ENCODE results near the gene SLFN12L.
"Not testable (repeated sequence)": the region's sequence is repeated elsewhere in the genome, so short reads cannot be mapped to it uniquely, and the experiment has no call there.

Gene SLFN12L

DNA sequence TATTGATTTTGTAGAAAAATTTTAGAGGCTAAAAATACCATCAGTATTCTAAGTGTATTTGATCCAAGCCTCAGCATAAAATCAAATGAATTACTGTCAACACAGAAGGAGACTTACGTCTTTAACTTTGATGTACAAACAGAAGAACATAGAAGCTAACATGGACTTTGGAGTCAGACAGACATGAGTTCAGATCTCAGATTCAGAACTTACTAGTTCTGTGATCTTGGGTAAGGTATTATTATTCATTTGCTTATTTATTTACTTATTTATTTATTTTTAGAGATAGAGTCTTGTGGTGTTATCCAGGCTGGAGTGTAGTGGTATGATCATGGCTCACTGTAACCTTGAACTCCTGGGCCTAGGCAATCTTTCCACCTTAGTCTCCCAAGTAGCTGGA lies 4.0 kb upstream of the SLFN12L start:
- DNase-seq: no peak

DNA sequence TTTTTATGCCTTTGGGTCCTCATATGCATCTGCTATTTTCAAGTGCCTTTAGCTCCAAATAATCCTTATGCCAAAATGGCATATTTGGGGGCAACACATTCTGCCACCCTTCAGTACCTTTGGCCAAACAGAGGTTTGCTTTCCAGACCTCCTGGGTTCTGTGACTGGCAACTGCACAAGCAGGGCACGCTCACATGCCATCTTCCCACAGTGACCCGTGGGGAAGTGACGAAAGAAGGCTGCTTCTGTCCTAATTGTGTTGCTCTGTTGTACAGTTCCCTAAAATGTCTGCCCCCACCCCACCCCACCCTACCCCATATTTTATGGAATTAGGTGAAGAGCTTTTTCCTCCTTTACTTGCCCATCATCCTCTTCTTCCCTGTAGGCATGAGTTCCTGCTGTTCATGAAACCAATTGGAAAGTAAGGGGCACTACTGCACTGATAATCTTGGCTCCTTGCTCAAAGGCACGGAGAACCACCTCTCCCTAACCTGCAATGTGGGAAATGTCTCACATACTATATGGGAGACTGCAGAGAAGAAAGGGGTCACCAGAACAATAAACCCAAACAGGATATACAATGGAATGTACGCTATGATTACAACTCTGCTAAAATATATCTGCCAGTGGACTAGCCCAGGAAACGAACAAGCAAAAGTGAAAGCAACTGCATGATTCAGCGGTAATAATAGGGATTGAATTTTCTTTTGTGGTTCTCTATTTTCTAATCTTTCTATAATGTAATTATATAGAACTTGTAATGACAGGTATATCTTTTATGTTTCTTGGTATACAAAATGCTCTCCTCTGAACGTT lies 3.3 kb upstream of the SLFN12L start:
- peak; percentile 30 to 45 for DNase-seq

- no peak for DNase-seq
Observed at GRCh38 chr17:35539659-35540026, 2.2 kb upstream of the SLFN12L start.

DNA sequence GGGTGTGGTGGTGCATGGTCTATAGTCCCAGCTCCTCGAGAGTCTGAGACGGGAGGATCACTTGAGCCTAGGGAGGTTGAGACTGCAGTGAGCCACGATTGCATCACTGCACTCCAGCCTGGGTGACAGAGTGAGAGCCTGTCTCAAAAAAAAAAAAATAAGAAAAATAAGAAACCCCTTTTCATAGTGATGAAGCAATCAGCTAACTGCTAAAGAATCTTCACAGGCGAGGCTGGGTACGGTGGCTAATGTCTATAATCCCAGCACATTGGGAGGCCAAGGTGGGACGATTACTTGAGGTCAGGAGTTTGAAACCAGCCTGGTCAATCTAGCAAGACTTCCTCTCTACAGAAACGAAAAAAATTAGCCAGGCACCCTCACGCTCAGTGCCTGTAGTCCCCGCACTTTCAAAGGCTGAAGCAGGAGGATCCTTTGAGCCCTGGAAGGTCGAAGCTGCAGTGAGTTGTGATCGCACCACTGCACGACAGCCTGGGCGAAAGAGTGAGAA lies 760 bp downstream of the SLFN12L start:
- peak in 1 of 2 experiments; percentile 27 for DNase-seq

- not testable (repeated sequence) for DNase-seq
Observed at GRCh38 chr17:35535406-35535805, 2.1 kb downstream of the SLFN12L start.

- no peak for DNase-seq
Observed at GRCh38 chr17:35534576-35535093, 2.8 kb downstream of the SLFN12L start.

- no peak for DNase-seq
Observed at GRCh38 chr17:35531160-35531559, 6.3 kb downstream of the SLFN12L start.

DNA sequence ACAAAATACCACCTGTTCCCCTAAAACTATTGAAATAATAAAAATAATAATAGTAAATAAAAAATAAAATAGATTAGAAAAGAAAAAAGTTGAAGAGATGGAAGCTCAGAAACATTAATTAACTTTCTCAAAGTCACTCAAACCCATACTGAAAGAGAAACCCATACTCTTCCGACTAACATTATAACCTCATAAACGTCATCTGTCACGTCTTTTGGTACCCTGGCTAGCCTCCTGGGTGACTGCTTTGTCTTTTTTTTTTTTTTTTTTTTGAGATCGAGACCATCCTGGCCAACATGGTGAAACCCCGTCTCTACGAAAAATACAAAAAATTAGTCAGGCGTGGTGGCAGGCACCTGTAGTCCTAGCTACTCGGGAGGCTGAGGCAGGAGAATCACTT lies 7.6 kb downstream of the SLFN12L start:
- no peak for DNase-seq

DNA sequence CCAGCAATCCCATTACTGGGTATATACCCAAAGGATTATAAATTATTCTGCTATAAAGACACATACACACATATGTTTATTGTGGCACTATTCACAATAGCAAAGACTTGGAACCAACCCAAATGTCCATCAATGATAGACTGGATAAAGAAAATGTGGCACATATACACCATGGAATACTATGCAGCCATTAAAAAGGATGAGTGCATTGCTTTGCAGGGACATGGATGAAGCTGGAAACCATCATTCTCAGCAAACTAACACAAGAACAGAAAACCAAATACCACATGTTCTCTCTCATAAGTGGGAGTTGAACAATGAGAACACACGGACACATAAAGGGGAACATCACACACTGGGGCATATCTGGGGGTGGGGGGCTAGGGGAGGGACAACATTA lies 8.2 kb downstream of the SLFN12L start:
- DNase-seq: not testable (repeated sequence)

DNA sequence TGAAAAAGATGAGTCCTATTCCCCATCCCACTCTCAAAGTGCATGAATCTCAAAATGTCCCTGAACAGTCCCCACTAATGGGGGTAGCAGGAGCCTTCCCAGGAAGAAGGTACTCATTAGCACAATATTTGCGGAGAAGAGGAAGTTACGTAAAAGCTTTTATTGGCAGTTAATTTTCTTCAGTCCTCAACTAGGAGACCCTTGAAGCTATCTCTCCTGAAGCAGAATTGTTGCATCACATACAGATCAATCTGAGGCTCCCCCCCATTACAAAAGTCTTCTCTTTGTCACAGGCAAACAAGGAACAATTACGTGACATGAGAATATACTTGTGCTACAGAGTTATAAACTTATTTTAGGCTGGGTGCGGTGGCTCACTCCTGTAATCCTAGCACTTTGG lies 14.2 kb downstream of the SLFN12L start:
- no peak for DNase-seq

DNA sequence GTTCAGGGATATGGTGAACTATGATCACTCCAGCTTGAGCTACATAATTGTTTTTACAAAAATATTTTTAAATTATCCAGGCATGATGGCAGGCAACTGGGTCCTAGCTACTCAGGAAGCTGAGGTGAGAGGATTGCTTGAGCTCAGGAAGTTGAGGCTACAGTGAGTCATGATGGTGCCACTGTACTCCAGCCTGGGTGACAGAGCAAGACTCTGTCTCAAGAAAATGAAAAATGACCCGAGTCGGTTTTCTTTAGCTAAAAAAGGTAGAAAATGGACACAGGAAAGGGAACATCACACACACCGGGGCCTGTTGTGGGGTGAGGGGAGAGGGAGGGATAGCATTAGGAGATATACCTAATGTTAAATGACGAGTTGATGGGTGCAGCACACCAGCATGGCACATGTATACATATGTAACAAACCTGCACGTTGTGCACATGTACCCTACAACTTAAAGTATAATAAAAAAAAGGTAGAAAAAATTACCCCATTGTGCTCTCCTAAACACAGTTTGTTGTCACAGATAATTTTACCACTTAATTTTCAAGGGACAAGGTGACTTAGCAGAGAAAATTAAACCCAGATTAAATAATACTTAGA lies 15.7 kb downstream of the SLFN12L start:
- DNase-seq: peak in 1 of 2 experiments; percentile 49

GRCh38 chr17:35521150-35521549 lies 16.3 kb downstream of the SLFN12L start:
- DNase-seq: no peak

- no peak for DNase-seq
Observed at GRCh38 chr17:35519906-35520442, 17.5 kb downstream of the SLFN12L start.

DNA sequence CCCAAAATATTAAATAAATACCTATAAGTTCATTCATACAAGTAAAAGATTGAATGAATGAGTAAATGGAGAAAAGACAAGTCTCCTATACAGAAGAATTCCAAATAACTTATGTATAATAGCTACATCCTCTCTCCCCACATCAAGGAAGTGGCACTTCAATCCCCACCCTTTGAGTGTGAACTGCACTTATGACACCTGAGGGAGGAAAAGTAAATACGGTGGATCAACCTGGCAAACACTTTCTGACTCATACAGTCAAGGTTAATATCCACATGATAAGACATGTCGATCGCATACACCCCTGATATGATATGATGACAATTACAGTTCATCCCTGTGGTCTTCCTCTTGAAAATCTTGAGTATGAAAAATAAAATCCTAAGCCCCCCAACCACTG lies 18.0 kb downstream of the SLFN12L start:
- DNase-seq: no peak

- not testable (repeated sequence) for DNase-seq
Observed at GRCh38 chr17:35518431-35518830, 19.0 kb downstream of the SLFN12L start.

DNA sequence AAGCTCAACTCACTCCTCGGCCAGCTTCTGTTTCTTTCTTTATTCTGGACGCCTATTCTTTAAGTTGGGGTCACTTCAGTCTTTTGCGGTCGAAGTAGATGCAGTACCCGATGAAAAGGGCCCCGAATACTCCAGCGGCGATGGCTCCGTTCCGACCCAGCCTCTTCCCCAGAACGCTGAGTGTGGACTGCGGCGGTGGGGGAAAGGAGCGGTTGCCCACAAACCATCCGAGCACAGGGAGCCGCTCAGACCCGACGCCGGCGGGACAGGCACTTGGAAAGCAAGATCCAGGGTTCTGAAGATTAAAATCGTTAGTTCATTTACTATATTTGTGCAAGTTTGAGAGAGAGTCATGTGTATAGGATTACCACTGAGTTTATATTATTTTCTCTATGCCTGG lies 22.5 kb downstream of the SLFN12L start:
- DNase-seq: no peak

DNA sequence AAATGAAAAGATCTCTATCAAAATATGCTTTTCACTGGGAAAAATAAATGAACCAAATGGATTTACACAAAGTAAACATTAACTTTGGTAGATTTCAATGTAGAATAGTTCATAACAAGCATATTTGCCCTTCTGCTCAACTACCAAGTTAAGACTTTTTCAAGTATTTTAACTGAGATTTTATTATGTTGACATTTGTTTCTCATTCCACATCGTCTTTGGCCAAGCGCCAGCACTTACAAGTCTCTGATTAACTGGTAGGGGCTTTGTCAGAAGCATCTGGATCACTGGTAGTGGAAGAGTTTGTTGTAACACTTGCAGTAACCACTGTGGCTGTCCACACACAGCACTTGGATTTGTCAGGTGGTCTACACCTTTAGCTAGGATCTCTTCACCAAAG lies 22.9 kb downstream of the SLFN12L start:
- DNase-seq: no peak

DNA sequence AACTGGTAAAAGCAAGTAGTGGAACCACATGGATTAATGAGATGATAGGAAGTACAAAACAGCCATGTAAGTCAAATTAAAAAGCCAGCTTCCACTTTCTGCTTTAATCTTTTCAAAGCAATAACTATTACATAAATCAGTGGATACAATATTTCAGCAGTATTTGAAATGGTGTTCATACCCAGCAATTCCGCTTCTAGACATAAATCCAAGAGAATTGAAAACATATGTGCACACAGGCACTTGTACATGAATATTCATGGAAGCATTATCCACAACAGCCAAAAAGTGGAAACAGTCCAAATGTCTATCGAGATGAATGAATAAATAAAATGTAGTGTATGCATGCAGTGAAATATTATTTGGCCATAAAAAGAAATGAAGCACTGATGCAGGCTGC lies 27.4 kb downstream of the SLFN12L start:
- DNase-seq: no peak

GRCh38 chr17:35507714-35508113 lies 29.8 kb downstream of the SLFN12L start:
- not testable (repeated sequence) for DNase-seq

DNA sequence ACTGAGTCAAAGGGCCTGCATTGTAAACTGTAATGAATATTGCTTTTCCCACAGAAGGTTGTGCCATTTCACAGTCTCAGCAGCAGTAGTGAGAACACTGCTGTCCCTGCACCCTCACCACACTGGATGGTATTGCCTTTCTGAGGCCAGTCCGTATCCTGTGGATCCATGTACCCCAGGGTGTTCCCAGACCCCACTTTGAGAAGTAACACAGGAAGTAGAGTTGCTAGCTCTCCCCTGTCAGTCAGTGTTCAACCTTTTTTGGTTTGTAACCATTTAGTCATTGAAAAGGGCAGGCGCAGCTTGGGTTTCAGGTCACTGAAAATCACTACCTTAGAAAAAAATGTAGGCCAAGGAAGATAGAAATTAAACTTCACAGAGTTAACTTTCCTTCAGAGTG lies 37.9 kb downstream of the SLFN12L start:
- DNase-seq: no peak

DNA sequence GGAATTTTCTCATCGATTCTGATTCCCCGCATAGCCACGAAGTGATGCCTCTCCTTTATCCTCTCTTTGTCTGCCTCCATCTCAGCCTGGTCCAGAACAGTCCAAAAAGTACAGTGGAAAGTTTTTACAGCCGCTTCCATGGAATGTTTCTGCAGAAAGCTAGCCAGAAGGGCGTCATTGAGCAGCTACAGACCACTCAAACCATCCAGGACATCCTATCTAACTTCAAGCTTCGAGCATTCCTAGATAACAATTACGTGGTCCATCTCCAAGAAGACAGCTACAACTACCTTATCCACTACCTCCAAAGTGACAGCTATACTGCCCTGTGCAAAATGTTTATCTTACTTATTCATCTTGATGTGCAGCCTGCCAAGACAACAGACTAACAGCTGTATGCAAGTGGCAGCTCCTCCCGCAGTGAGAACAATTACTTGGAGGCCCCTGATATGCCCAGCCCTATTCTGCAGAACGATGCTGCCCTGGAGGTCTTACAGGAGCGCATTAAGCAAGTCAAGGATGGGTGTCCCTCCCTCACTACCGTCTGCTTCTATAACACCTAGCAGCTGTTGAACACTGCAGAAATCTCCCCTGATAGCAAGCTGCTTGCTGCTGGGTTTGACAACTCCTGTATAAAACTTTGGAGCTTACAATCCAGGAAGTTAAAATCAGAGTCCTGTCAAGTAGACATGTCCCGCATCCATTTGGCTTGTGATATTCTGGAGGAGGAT lies 38.9 kb downstream of the SLFN12L start:
- no peak for DNase-seq

DNA sequence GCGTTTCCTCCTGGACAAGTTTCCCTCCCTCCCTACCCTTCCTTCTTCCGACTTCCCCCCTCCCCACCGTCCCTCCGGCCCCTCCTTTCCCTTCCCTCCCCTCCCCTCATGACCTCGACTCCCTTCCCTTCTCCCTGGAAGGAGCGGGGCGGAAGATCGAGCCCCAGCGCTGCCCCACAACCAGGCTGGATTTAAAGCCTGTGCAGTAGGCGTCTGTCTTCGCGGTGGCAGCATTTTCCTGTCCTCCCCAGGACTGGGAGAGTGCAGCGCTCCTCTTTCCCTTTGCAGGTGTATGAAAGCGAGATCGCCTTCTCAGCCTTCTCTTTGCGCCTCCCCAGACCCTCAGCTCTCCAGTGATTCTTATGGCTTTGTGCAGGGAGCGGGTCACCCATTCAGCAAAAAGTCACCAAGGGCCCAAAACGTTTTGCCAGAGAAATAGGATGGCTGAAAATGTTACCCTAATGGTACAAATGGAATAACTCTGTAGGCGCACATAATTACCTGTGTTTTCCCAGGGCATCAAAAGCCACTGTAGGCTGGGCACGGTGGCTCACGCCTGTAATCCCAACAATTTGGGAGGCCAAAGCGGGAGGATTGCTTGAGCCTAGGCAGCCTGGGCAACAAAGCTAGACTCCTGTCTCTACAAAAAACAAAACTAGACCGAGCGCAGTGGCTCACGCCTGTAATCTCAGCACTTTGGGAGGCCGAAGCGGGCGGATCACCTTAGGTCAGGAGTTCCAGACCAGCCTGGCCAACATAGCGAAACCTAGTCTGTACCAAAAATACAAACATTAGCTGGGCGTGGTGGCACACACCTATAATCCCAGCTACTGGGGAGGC lies 40.8 kb downstream of the SLFN12L start:
- no peak for DNase-seq

All from stimulated activated CD4-positive, alpha-beta T cell treated with anti-CD3 and anti-CD28 coated beads, Interleukin-4, amount 100 ng/mL, for 4 hours (primary cell).